RWPE2 (cell line): ENCODE data around the gene FAM216B.
A peak's percentile ranks its signal among the peaks of the same experiment; 100 is the strongest.
"Not testable (repeated sequence)": the region's sequence is repeated elsewhere in the genome, so short reads cannot be mapped to it uniquely, and the experiment has no call there.

Experiments
- ATAC-seq: fragments of 200-7000 bp; cut with Tn5 transposase; 3 replicates; pipeline ENCODE4 v1.9.1; 2021; ENCODE audit warnings: low read depth
- DNase-seq: peaks from one replicate; pipeline ENCODE4 v3.0.0-alpha.2; 2020; ENCODE audit warnings: low spot score
- H3K27ac ChIP-seq: fragments of 450-650 bp; 2 replicates; pipeline ENCODE4 v1.5.1; 2017; ENCODE audit warnings: mild to moderate bottlenecking; ENCODE audit not compliant: poor library complexity, severe bottlenecking
- H3K27me3 ChIP-seq: fragments of 250-450 bp; sonication (Bioruptor Pico); 2 replicates; pipeline ENCODE4 v1.5.1; 2021; ENCODE audit warnings: mild to moderate bottlenecking, moderate library complexity; ENCODE audit not compliant: insufficient read depth, poor library complexity, severe bottlenecking
- H3K36me3 ChIP-seq: fragments of 250-450 bp; sonication (Bioruptor Pico); 2 replicates; pipeline ENCODE4 v1.5.1; 2020; ENCODE audit warnings: low read depth, mild to moderate bottlenecking, moderate library complexity
- H3K4me1 ChIP-seq: fragments of 250-450 bp; sonication (Bioruptor Pico); 2 replicates; pipeline ENCODE4 v1.5.1; 2021; ENCODE audit warnings: mild to moderate bottlenecking, moderate library complexity; ENCODE audit not compliant: insufficient read depth, poor library complexity, severe bottlenecking
- H3K4me3 ChIP-seq: fragments of 250-450 bp; sonication (Bioruptor Pico); 2 replicates; pipeline ENCODE4 v1.5.1; 2021; ENCODE audit warnings: mild to moderate bottlenecking, moderate library complexity; ENCODE audit not compliant: severe bottlenecking
- H3K9me3 ChIP-seq: fragments of 250-450 bp; sonication (Bioruptor Pico); 2 replicates; pipeline ENCODE4 v1.5.1; 2021; ENCODE audit warnings: mild to moderate bottlenecking, moderate library complexity; ENCODE audit not compliant: severe bottlenecking
- TF ChIP-seq, protein P1 (sequence below): fragments of 450-650 bp; IDR thresholded peaks from one replicate; pipeline ENCODE4 v1.5.1; 2017; ENCODE audit warnings: mild to moderate bottlenecking, moderate library complexity; ENCODE audit not compliant: poor library complexity, severe bottlenecking

The FAM216B gene

DNA sequence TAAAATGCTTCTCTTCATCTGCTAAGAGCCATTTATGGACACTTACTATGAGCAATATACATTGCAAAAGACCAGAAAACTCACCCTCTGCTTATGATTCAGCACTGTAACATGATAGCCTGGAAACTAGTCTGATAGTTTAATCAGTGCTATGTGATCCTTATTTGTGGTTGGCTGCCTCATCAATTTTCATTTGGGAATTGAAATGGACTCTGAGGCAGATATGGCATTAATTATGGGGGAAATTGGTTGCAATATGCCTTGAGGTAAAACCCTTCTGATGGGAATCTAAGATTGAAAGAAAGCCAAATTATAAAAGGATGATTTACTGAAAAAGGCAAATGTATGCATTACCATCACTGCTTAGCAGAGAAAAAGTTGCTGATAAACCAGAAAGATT, 33.5 kb downstream of the FAM216B start:
- no peak for DNase-seq
- TF ChIP-seq, protein P1, sequence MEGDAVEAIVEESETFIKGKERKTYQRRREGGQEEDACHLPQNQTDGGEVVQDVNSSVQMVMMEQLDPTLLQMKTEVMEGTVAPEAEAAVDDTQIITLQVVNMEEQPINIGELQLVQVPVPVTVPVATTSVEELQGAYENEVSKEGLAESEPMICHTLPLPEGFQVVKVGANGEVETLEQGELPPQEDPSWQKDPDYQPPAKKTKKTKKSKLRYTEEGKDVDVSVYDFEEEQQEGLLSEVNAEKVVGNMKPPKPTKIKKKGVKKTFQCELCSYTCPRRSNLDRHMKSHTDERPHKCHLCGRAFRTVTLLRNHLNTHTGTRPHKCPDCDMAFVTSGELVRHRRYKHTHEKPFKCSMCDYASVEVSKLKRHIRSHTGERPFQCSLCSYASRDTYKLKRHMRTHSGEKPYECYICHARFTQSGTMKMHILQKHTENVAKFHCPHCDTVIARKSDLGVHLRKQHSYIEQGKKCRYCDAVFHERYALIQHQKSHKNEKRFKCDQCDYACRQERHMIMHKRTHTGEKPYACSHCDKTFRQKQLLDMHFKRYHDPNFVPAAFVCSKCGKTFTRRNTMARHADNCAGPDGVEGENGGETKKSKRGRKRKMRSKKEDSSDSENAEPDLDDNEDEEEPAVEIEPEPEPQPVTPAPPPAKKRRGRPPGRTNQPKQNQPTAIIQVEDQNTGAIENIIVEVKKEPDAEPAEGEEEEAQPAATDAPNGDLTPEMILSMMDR, result no peak
- H3K36me3 ChIP-seq, result no peaks in the 10 kb centered on the region
- H3K27ac ChIP-seq, result peak overlapping the region; percentile 22
- H3K9me3 ChIP-seq, result no peaks in the 10 kb centered on the region
- H3K4me1 ChIP-seq, result peaks cover 11% of the 10 kb centered on the region
- peak; percentile 100 for ATAC-seq
- H3K4me3 ChIP-seq, result no peak overlapping the region
- H3K27me3 ChIP-seq, result no peaks in the 10 kb centered on the region

GRCh38 chr13:42815681-42816080, 34.3 kb downstream of the FAM216B start:
- Histone ChIP-seq H3K27ac (no peak overlapping the region), H3K4me3 (no peak overlapping the region)
- ATAC-seq, result no peak

DNA sequence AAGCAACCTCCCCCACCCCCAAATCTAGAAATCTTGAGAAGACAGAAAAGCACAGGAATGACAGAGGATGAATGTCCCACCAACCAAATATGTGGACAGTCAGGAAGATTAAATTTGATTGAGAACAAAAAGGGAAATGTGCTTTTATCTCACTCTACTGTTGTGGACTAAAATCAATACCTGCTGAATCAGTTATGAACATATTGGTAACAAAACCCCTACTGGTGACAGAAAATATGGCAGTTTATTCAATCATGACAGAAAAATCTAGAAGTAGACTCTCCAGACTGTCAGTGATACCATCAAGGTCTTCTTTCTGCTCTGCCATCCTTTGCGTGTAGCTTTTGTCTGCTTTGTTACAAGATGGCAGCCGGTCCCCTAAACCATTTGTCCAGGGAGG, 35.2 kb downstream of the FAM216B start:
- H3K27ac ChIP-seq, result no peak overlapping the region
- TF ChIP-seq, protein P1, result no peak
- H3K9me3 ChIP-seq, result no peaks in the 10 kb centered on the region
- no peak for ATAC-seq
- DNase-seq, result no peak
- H3K4me3 ChIP-seq, result no peak overlapping the region
- peaks cover 22% of the 10 kb centered on the region for H3K4me1 ChIP-seq
- H3K36me3 ChIP-seq, result no peaks in the 10 kb centered on the region
- H3K27me3 ChIP-seq, result no peaks in the 10 kb centered on the region

More at GRCh38 chr13:42815681-42816080, 34.3 kb downstream of the FAM216B start:
- no peaks in the 10 kb centered on the region for H3K36me3 ChIP-seq
- TF ChIP-seq, protein P1, result no peak
- H3K27me3 ChIP-seq, result no peaks in the 10 kb centered on the region
- DNase-seq, result no peak
- H3K9me3 ChIP-seq, result no peaks in the 10 kb centered on the region
- peaks cover 13% of the 10 kb centered on the region for H3K4me1 ChIP-seq

GRCh38 chr13:42819687-42820086, 38.3 kb downstream of the FAM216B start:
- not testable (repeated sequence) for H3K4me3 ChIP-seq, H3K9me3 ChIP-seq, DNase-seq, H3K27me3 ChIP-seq, H3K27ac ChIP-seq, ATAC-seq, H3K36me3 ChIP-seq
- H3K4me1 ChIP-seq, result peaks cover 20% of the 10 kb centered on the region

- Histone ChIP-seq H3K36me3 (no peaks in the 10 kb centered on the region), H3K9me3 (no peaks in the 10 kb centered on the region), H3K4me3 (no peak overlapping the region), H3K27ac (no peak overlapping the region), H3K4me1 (peaks cover 13% of the 10 kb centered on the region), H3K27me3 (no peaks in the 10 kb centered on the region)
- ATAC-seq (no peak), DNase-seq (no peak)
- TF ChIP-seq, protein P1, result no peak
These were observed 39.1 kb downstream of the FAM216B start for GRCh38 chr13:42820451-42820850.
